ENCODE results near the gene PDE9A. TPM values are rescaled to one million over a fixed set of nuclear protein-coding genes. Genes with fewer than 3 reads are reported as not detected.

The PDE9A gene
- total RNA-seq, 1 experiment from 2014 or later: 31.9 TPM

DNA sequence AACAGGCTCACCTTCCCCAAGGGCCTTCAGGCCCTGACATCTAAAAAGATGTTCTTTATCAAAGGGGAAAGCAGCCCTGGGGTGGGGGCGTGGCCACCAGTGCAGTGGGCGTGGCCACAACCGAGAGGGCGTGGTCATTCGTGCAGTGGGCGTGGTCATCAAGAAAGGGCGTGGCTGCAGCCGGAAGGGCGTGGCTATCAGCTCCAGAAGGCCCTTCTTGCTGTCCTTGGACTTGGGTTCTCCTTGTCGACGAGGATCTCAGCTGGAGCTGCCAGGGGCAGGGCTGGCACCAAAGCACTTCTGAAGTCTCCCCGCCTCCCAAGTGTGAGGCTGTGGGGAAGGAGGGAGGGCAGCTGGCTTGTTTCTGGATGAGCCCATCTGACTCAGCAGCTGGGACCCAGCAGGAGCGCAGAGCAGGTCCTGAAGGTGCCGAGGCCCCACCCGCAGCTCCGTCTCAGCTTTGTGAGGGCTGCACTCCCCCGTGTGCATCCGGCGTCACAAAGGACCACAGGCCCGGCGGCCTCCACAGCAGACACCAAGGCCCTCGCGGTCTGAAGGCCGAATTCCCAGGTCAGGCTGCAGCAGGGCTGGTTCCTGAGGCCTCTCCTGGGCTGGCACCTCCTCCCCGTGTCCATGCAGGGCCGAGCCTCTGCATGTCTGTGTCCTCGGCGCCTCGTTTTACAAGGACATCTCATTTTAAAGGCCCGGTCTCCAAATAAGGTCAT is 12.8 kb downstream of the PDE9A start:
- no peak overlapping the region for H3K27ac Mint-ChIP-seq
- H3K79me1 ChIP-seq (ENCODE audit: insufficient read depth, low read depth, low read length, poor library complexity, severe bottlenecking): no peaks in the 10 kb centered on the region
- DNase-seq: peak; percentile 55
- no peak overlapping the region for H3T11ph ChIP-seq (ENCODE audit: low read length)
- H2AFZ ChIP-seq (ENCODE audit: low read length): no peak overlapping the region
- H4K20me1 ChIP-seq (ENCODE audit: control insufficient read depth, insufficient read depth, insufficient read length): peaks cover 7% of the 10 kb centered on the region
- H3K27ac ChIP-seq (ENCODE audit: insufficient read length, low read depth, low read length): no peak overlapping the region
- H3K4me1 Mint-ChIP-seq: peaks cover 35 to 41% of the 10 kb centered on the region in 2 experiments
- no peak overlapping the region for H3K14ac ChIP-seq (ENCODE audit: insufficient read depth, low read length)
- H4K5ac ChIP-seq (ENCODE audit: insufficient read length, low read depth, low read length): no peak overlapping the region
- H3K4me1 ChIP-seq (ENCODE audit: insufficient read depth, low read length): 0 out of 2 replicates have a peak, but pooled peaks cover 3% of the 10 kb centered on the region
- H3K9me3 ChIP-seq (ENCODE audit: control insufficient read depth, low read depth, low read length): no peaks in the 10 kb centered on the region
- no peak overlapping the region for H3K9ac ChIP-seq (ENCODE audit: extremely low read depth, insufficient read length, low read length)
- no peak overlapping the region for H2BK15ac ChIP-seq (ENCODE audit: low read depth, low read length)
- H4K8ac ChIP-seq (replicated peaks; ENCODE audit: insufficient read length, low read depth, low read length): no peak overlapping the region
- no peaks in the 10 kb centered on the region for H3K23me2 ChIP-seq (ENCODE audit: insufficient read length, low read depth, low read length, poor library complexity, severe bottlenecking)
- no peak overlapping the region for H4K91ac ChIP-seq (ENCODE audit: insufficient read length, low read depth, low read length)
- H3K27me3 ChIP-seq (ENCODE audit: insufficient read depth, low read length): no peaks in the 10 kb centered on the region
- TF ChIP-seq, protein P1, sequence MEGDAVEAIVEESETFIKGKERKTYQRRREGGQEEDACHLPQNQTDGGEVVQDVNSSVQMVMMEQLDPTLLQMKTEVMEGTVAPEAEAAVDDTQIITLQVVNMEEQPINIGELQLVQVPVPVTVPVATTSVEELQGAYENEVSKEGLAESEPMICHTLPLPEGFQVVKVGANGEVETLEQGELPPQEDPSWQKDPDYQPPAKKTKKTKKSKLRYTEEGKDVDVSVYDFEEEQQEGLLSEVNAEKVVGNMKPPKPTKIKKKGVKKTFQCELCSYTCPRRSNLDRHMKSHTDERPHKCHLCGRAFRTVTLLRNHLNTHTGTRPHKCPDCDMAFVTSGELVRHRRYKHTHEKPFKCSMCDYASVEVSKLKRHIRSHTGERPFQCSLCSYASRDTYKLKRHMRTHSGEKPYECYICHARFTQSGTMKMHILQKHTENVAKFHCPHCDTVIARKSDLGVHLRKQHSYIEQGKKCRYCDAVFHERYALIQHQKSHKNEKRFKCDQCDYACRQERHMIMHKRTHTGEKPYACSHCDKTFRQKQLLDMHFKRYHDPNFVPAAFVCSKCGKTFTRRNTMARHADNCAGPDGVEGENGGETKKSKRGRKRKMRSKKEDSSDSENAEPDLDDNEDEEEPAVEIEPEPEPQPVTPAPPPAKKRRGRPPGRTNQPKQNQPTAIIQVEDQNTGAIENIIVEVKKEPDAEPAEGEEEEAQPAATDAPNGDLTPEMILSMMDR (conservative IDR thresholded peaks at IDR 0.05): no peak
- no CpG with 5 or more reads among the region's 30 CpGs for WGBS (ENCODE audit: extremely low coverage, insufficient read length, low lambda C conversion rate)
- no peak overlapping the region for H3K4ac ChIP-seq (ENCODE audit: low read depth, low read length)
- H3K79me2 ChIP-seq (ENCODE audit: insufficient read depth, low read length): peaks cover 15% of the 10 kb centered on the region; the same call in 1 of the 2 replicates
- H3K27me3 Mint-ChIP-seq (ENCODE audit: low read depth): no peaks in the 10 kb centered on the region; the same call in 1 of the 2 replicates
- H3K4me2 ChIP-seq (ENCODE audit: insufficient read depth, insufficient read length, low read length): no peak overlapping the region
- H2AK5ac ChIP-seq (ENCODE audit: insufficient read length, low read length): no peak overlapping the region
- H3K36me3 Mint-ChIP-seq (ENCODE audit: insufficient read depth in 1 of 3, low read depth in 3 of 3): peaks cover 0 to 16% (median 15%) of the 10 kb centered on the region in 3 experiments; a peak in 5 of 7 replicates
- no peak overlapping the region for H3K18ac ChIP-seq (ENCODE audit: insufficient read length, low read depth, low read length)
- no peaks in the 10 kb centered on the region for H3K9me3 Mint-ChIP-seq
- no peak overlapping the region for H3K56ac ChIP-seq (ENCODE audit: insufficient read length, low read depth, low read length)
- no peak overlapping the region for H2BK12ac ChIP-seq (ENCODE audit: insufficient read length, low read depth, low read length)
- no peak overlapping the region for H2BK120ac ChIP-seq (ENCODE audit: low read depth, low read length, poor library complexity, severe bottlenecking)
- H3K23ac ChIP-seq (ENCODE audit: insufficient read length, low read depth, low read length): no peak overlapping the region
- no peak overlapping the region for H2BK5ac ChIP-seq (ENCODE audit: insufficient read length, low read length)
- no peak overlapping the region for H2BK20ac ChIP-seq (ENCODE audit: low read depth, low read length, poor library complexity, severe bottlenecking)
- H3K4me3 Mint-ChIP-seq: no peak overlapping the region
